Breast epithelium (tissue), 3 donors: Measurements from ENCODE around the gene ATP13A3.

Experiments used
- POLR2A ChIP-seq: fragments of 450-650 bp; IDR thresholded peaks from one replicate; pipeline ENCODE4 v1.6.1; 2016; ENCODE audit warnings: antibody characterized with exemption, mild to moderate bottlenecking, moderate library complexity
- POLR2AphosphoS5 ChIP-seq, 3 donors: sonication (generic); formaldehyde crosslinking; IDR thresholded peaks; one replicate each; pipeline ENCODE4 v1.6.1; 2017; ENCODE audit warnings: antibody characterized with exemption in 3 of 3

- TF ChIP-seq POLR2A (no peak), POLR2AphosphoS5 (IDR thresholded peaks at IDR 0.05) (no peak)
Measured at GRCh38 chr3:194397757-194398312, 89.0 kb downstream of the ATP13A3 start.
